ENCODE data around the gene LDLRAD3. TPM values are rescaled to one million over a fixed set of nuclear protein-coding genes. Genes with fewer than 3 reads are reported as not detected.

The LDLRAD3 gene
- total RNA-seq, 1 donor from 2014 or later = 14.9 TPM

DNA sequence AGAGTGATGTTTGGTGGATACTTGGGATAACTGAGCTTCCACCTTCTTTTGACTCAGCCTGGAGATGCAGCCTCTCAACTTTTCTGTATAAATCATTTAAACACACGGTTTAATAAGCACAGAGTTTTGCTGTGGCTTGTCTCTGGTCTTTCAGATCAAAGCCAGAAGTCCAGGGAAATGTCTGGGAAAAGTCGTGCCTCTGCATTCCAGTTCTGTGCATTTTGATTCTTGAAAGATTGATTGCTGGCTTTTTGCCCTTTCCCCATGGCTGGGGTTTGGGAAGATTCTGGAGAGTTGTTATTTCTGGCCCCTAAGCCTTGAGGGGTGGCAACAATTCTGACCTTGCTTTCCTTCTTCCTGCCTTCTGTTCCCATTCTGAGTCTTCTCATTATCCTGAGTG lies 191.2 kb downstream of the LDLRAD3 start:
- Histone ChIP-seq H3K79me2 (ENCODE audit: insufficient read depth, low read length) (no peaks in the 10 kb centered on the region), H3K4me3 (ENCODE audit: insufficient read depth, low read depth, low read length) (no peak overlapping the region), H3K27ac (ENCODE audit: low read depth, low read length) (no peak overlapping the region), H3K9me3 (ENCODE audit: insufficient read depth, low read depth, low read length) (no peaks in the 10 kb centered on the region), H4K20me1 (ENCODE audit: insufficient read depth, low read length) (peaks cover 3% of the 10 kb centered on the region), H3K9ac (ENCODE audit: low read length) (no peak overlapping the region), H3K36me3 (ENCODE audit: insufficient read depth, low read length) (no peaks in the 10 kb centered on the region), H2AFZ (ENCODE audit: low read depth, low read length) (no peak overlapping the region), H3K27me3 (ENCODE audit: insufficient read depth, low read length) (no peaks in the 10 kb centered on the region), H3K4me2 (ENCODE audit: low read length) (no peak overlapping the region), H3K4me1 (ENCODE audit: insufficient read depth, low read length) (no peaks in the 10 kb centered on the region)
- Mint-ChIP-seq H3K36me3 (ENCODE audit: low read depth, unreplicated experiment) (peaks cover 2% of the 10 kb centered on the region), H3K27ac (ENCODE audit: unreplicated experiment) (no peak overlapping the region), H3K27me3 (ENCODE audit: low read depth, unreplicated experiment) (no peaks in the 10 kb centered on the region), H3K4me3 (ENCODE audit: unreplicated experiment) (no peak overlapping the region), H3K4me1 (ENCODE audit: low read depth, unreplicated experiment) (peaks cover 25% of the 10 kb centered on the region), H3K9me3 (ENCODE audit: unreplicated experiment) (peaks cover 4% of the 10 kb centered on the region)
- DNase-seq (ENCODE audit: low read depth) = no peak
- no peak for FAIRE-seq
- TF ChIP-seq, protein P1, sequence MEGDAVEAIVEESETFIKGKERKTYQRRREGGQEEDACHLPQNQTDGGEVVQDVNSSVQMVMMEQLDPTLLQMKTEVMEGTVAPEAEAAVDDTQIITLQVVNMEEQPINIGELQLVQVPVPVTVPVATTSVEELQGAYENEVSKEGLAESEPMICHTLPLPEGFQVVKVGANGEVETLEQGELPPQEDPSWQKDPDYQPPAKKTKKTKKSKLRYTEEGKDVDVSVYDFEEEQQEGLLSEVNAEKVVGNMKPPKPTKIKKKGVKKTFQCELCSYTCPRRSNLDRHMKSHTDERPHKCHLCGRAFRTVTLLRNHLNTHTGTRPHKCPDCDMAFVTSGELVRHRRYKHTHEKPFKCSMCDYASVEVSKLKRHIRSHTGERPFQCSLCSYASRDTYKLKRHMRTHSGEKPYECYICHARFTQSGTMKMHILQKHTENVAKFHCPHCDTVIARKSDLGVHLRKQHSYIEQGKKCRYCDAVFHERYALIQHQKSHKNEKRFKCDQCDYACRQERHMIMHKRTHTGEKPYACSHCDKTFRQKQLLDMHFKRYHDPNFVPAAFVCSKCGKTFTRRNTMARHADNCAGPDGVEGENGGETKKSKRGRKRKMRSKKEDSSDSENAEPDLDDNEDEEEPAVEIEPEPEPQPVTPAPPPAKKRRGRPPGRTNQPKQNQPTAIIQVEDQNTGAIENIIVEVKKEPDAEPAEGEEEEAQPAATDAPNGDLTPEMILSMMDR (IDR thresholded peaks at IDR 0.05; ENCODE audit: insufficient read depth, low read depth, low read length) = no peak
- TF ChIP-seq EZH2 (IDR thresholded peaks at IDR 0.05; ENCODE audit: insufficient read depth, low read length) = no peak

DNA sequence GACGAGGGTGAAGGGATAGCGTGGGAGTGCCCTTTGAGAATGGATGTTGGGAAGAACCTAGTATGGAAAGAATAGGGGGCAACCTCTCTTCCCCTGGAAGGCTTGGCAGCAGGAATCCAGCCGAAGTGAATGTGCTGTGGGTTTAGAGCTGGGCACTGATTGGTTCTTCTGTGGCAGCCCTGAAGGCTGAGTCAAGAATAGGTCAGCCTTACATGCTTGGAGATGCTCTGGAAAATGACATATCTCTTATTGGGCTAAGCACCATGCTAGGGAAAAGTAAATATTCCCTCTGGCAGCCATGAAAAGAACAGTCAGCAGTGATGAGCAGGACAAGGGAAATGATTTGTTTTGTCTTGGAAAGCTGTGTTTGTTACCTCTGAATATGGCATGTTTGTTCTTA lies 195.9 kb downstream of the LDLRAD3 start:
- no peaks in the 10 kb centered on the region for H3K79me2 ChIP-seq (ENCODE audit: insufficient read depth, low read length)
- H3K4me1 ChIP-seq (ENCODE audit: insufficient read depth, low read length) = no peaks in the 10 kb centered on the region
- H3K9me3 ChIP-seq (ENCODE audit: insufficient read depth, low read depth, low read length) = no peaks in the 10 kb centered on the region
- no peak overlapping the region for H2AFZ ChIP-seq (ENCODE audit: low read depth, low read length)
- Mint-ChIP-seq H3K4me1 (ENCODE audit: low read depth, unreplicated experiment) (peaks cover 24% of the 10 kb centered on the region), H3K27me3 (ENCODE audit: low read depth, unreplicated experiment) (no peaks in the 10 kb centered on the region), H3K9me3 (ENCODE audit: unreplicated experiment) (peaks cover 2% of the 10 kb centered on the region), H3K36me3 (ENCODE audit: low read depth, unreplicated experiment) (peaks cover 2% of the 10 kb centered on the region), H3K4me3 (ENCODE audit: unreplicated experiment) (no peak overlapping the region), H3K27ac (ENCODE audit: unreplicated experiment) (no peak overlapping the region)
- TF ChIP-seq EZH2 (IDR thresholded peaks at IDR 0.05; ENCODE audit: insufficient read depth, low read length) = no peak
- TF ChIP-seq, protein P1 (IDR thresholded peaks at IDR 0.05; ENCODE audit: insufficient read depth, low read depth, low read length) = no peak
- DNase-seq (ENCODE audit: low read depth) (no peak), FAIRE-seq (no peak)
- no peaks in the 10 kb centered on the region for H3K27me3 ChIP-seq (ENCODE audit: insufficient read depth, low read length)
- H3K4me2 ChIP-seq (ENCODE audit: low read length) = no peak overlapping the region
- H3K36me3 ChIP-seq (ENCODE audit: insufficient read depth, low read length) = no peaks in the 10 kb centered on the region
- no peak overlapping the region for H3K9ac ChIP-seq (ENCODE audit: low read length)
- H3K4me3 ChIP-seq (ENCODE audit: insufficient read depth, low read depth, low read length) = no peak overlapping the region
- H3K27ac ChIP-seq (ENCODE audit: low read depth, low read length) = no peak overlapping the region
- no peaks in the 10 kb centered on the region for H4K20me1 ChIP-seq (ENCODE audit: insufficient read depth, low read length)

DNA sequence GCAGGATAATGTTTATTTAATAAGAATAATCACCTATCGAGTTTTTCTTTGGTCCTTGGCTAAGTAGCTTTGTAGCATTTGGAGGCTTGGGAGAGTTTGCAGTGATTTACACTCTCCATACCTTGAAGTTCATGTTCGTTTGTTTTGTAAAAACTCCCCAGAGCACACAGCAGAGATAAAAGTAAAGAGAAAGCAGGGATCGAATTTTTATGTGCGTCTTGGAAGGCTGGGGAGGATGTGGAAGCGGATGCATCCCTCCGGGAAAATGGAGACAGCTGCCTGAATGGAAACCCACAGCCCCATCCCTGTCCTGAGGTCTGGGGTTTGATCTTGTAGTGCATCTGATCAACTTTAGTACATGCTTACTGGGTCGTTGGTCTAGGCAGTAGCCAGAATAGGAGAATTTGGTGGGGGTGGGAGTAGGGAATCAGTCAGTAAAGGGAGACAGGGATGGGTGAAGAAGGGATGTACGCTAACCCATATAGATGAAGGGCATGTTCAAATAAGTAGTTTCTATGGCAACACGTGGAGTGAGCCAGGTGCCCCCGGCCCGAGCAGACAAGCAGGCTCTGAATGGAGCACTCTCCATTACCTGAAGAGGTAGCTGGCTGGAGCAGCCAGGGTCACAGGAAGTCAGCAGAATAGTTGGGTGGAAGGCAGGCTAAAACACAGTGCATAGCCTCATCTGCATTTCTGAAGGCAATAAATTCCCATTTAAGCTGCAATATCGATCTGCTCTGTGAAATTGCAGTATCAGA lies 197.5 kb downstream of the LDLRAD3 start:
- no peaks in the 10 kb centered on the region for H3K79me2 ChIP-seq (ENCODE audit: insufficient read depth, low read length)
- peaks cover 2% of the 10 kb centered on the region for H3K9me3 Mint-ChIP-seq (ENCODE audit: unreplicated experiment)
- no peaks in the 10 kb centered on the region for H3K36me3 ChIP-seq (ENCODE audit: insufficient read depth, low read length)
- no peak overlapping the region for H3K27ac ChIP-seq (ENCODE audit: low read depth, low read length)
- FAIRE-seq (no peak), DNase-seq (ENCODE audit: low read depth) (no peak)
- no peaks in the 10 kb centered on the region for H3K27me3 ChIP-seq (ENCODE audit: insufficient read depth, low read length)
- no peak overlapping the region for H3K4me3 ChIP-seq (ENCODE audit: insufficient read depth, low read depth, low read length)
- no peaks in the 10 kb centered on the region for H3K4me1 ChIP-seq (ENCODE audit: insufficient read depth, low read length)
- no peak overlapping the region for H3K9ac ChIP-seq (ENCODE audit: low read length)
- no peaks in the 10 kb centered on the region for H4K20me1 ChIP-seq (ENCODE audit: insufficient read depth, low read length)
- no peak overlapping the region for H2AFZ ChIP-seq (ENCODE audit: low read depth, low read length)
- peaks cover 2% of the 10 kb centered on the region for H3K36me3 Mint-ChIP-seq (ENCODE audit: low read depth, unreplicated experiment)
- TF ChIP-seq EZH2 (IDR thresholded peaks at IDR 0.05; ENCODE audit: insufficient read depth, low read length) = no peak
- TF ChIP-seq, protein P1 (IDR thresholded peaks at IDR 0.05; ENCODE audit: insufficient read depth, low read depth, low read length) = no peak
- no peak overlapping the region for H3K4me3 Mint-ChIP-seq (ENCODE audit: unreplicated experiment)
- H3K4me1 Mint-ChIP-seq (ENCODE audit: low read depth, unreplicated experiment) = peaks cover 15% of the 10 kb centered on the region
- H3K9me3 ChIP-seq (ENCODE audit: insufficient read depth, low read depth, low read length) = no peaks in the 10 kb centered on the region
- H3K4me2 ChIP-seq (ENCODE audit: low read length) = no peak overlapping the region
- H3K27ac Mint-ChIP-seq (ENCODE audit: unreplicated experiment) = no peak overlapping the region
- H3K27me3 Mint-ChIP-seq (ENCODE audit: low read depth, unreplicated experiment) = no peaks in the 10 kb centered on the region
